HL-60 (cell line): Measurements from ENCODE around the gene GRP.

Experiments used
- POLR2AphosphoS5 ChIP-seq: IDR thresholded peaks from 2 replicates; pipeline ENCODE4 v1.6.1; 2012; ENCODE audit warnings: low read depth
- REST ChIP-seq: IDR thresholded peaks from 2 replicates; pipeline ENCODE4 v1.6.1; 2012; ENCODE audit warnings: low read depth; ENCODE audit not compliant: insufficient replicate concordance
- TF ChIP-seq, protein P1 (sequence below): IDR thresholded peaks from one replicate; pipeline ENCODE4 v1.5.1; 2011; ENCODE audit warnings: low read length, control low read depth, inconsistent platforms; ENCODE audit not compliant: insufficient read depth

DNA sequence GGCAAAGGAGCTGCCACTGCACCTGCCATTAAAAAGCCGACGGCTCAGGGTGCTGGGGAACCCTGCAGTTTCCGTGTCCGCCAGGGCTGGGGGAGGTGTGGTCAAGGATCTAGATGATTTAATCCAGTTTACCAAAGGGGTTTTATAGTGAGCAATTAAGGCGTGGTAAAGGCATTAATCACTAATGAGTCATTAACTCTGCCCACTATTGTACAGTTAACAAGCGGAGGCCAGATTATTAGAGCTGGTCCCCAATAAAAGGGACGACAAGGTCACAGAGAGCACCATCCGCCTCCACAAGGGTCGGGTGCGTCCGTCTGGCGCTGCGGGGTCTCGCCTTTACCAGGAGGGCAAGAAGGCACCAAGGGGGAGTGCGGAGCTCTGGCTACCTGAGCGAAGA is 43.7 kb downstream of the GRP start:
- TF ChIP-seq, protein P1, sequence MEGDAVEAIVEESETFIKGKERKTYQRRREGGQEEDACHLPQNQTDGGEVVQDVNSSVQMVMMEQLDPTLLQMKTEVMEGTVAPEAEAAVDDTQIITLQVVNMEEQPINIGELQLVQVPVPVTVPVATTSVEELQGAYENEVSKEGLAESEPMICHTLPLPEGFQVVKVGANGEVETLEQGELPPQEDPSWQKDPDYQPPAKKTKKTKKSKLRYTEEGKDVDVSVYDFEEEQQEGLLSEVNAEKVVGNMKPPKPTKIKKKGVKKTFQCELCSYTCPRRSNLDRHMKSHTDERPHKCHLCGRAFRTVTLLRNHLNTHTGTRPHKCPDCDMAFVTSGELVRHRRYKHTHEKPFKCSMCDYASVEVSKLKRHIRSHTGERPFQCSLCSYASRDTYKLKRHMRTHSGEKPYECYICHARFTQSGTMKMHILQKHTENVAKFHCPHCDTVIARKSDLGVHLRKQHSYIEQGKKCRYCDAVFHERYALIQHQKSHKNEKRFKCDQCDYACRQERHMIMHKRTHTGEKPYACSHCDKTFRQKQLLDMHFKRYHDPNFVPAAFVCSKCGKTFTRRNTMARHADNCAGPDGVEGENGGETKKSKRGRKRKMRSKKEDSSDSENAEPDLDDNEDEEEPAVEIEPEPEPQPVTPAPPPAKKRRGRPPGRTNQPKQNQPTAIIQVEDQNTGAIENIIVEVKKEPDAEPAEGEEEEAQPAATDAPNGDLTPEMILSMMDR: no peak
- TF ChIP-seq REST: no peak
- no peak for TF ChIP-seq POLR2AphosphoS5
